GM12872 (cell line): Measurements from ENCODE around the gene PDE4D.

ENCODE experiments used
- TF ChIP-seq, protein P1 (sequence below): IDR thresholded peaks from 3 replicates; pipeline ENCODE4 v1.5.1; 2011; ENCODE audit warnings: low read depth, mild to moderate bottlenecking, low read length, moderate library complexity; ENCODE audit not compliant: insufficient read depth

PDE4D gene

DNA sequence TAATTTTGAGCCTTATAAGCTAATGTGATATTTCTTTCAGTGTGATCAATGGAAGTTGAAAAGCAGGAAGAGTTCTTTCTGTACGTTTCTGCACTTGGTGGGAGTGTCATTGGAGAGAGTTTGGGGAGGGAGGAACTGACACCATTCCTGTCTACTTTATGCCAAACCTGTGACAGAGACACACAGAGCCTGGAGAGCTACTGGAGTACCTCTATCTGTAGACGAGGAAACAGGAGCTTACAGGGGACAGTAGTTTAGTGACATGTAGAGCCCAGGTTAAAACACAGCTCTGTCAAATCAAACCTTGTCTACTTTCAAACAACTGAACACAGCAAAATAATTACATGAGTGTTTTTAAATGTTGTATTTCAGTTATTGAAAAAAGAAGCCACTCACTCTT lies 103.6 kb downstream of the PDE4D start:
- TF ChIP-seq, protein P1, sequence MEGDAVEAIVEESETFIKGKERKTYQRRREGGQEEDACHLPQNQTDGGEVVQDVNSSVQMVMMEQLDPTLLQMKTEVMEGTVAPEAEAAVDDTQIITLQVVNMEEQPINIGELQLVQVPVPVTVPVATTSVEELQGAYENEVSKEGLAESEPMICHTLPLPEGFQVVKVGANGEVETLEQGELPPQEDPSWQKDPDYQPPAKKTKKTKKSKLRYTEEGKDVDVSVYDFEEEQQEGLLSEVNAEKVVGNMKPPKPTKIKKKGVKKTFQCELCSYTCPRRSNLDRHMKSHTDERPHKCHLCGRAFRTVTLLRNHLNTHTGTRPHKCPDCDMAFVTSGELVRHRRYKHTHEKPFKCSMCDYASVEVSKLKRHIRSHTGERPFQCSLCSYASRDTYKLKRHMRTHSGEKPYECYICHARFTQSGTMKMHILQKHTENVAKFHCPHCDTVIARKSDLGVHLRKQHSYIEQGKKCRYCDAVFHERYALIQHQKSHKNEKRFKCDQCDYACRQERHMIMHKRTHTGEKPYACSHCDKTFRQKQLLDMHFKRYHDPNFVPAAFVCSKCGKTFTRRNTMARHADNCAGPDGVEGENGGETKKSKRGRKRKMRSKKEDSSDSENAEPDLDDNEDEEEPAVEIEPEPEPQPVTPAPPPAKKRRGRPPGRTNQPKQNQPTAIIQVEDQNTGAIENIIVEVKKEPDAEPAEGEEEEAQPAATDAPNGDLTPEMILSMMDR: no peak

- TF ChIP-seq, protein P1: no peak
Observed at GRCh38 chr5:59789197-59789596, 104.3 kb downstream of the PDE4D start.

DNA sequence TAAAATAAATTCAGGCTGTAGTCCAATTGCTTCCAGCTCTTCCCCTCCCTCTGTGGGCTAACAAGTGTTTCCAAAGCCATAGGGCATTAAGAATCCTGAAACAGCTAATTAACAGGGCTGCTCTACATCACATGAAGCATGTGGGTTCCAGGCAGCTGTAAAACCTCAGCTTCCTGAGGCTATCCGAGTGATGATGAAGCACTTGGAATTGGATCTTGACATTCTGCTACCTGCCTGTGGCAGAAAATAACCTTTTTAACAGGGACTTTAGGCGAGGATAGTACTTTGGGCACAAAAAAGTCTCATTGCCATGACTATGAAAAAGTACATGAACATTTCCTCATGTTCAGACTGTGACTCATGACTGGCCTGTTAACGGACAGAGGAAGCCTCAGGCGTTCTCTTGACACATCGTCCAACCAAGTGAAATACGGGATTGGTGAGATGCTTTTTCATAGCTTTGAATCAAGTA lies 107.2 kb downstream of the PDE4D start:
- TF ChIP-seq, protein P1: no peak

GRCh38 chr5:59785676-59786333 lies 107.7 kb downstream of the PDE4D start:
- TF ChIP-seq, protein P1: no peak

- TF ChIP-seq, protein P1: no peak
Observed at GRCh38 chr5:59783264-59783663, 110.3 kb downstream of the PDE4D start.

GRCh38 chr5:59782856-59783255 lies 110.7 kb downstream of the PDE4D start:
- TF ChIP-seq, protein P1: no peak

DNA sequence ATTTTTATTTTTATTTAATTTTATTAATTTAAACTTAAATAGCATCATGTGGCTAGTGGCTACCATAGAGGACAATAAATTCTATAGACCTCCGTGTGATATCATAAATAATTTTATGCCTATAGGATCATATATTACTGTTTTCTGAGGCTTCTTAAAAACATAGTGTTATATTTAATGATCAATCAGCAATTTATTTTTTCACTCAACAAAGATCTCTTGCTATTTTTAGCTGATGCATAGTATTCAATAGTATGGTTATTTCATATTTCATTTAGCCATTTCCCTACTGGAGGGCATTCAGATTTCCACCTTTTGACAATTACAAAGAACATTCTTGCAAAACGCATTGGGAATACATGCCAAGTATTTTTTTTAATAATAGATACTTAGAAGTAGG lies 114.1 kb downstream of the PDE4D start:
- TF ChIP-seq, protein P1: no peak
